T47D (cell line): ENCODE data around the gene DGKK.
A peak's percentile ranks its signal among the peaks of the same experiment; 100 is the strongest.

Experiments used
- DNase-seq, 2 experiments: peaks; one replicate each; pipeline versions ENCODE4 v3.0.0 to v3.0.0-alpha.2; 2011 to 2012; ENCODE audit warnings: low read depth in 1 of 2, low spot score in 1 of 2
- JUND ChIP-seq: IDR thresholded peaks from 2 replicates; pipeline ENCODE4 v1.6.1; 2012; ENCODE audit warnings: low read depth
- in situ Hi-C: cut with HindIII; loops from 2 replicates; pipeline ENCODE4 v1.10.0; 2016; ENCODE audit warnings: low sequenced_read_pairs, low pct_unique_long_range_greater_than_20kb

The DGKK gene

DNA sequence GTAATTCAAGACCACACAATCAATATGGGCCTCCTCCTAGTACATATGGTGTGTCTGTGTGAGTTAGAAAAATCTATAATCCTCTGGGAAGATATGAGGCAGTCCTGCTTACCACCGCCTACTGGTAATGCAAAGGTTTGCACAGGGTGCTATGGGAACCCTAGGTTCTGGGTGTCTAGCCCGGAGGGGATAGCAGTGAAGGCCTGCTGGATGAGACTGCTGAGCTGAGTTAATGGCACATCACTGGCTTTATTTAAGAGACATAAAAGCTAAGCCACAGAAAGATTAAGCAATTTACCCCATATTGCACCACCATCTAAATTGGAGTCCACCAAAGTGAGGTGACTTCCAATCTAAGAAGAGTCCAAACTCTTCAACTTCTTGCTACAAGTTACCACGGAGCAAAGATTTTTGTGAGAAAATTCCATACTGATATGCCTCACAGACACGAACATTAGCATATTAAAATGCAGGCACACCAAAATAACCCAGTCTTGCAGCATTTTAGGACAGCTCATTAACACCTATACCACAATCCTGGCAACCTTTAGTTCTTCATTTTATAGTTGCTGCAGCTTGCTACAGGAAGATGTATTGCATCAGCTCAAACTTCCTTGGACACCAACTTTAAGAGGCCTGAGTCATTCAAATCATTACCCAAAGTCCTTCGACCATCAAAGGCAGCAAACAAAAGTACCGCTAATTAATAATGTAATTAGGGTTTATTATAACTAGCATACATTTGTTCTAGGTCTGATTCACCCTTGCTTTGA, 13.7 kb downstream of the DGKK start:
- DNase-seq: no peak
- no peak for TF ChIP-seq JUND
- in situ Hi-C loops: no loop called here

DNA sequence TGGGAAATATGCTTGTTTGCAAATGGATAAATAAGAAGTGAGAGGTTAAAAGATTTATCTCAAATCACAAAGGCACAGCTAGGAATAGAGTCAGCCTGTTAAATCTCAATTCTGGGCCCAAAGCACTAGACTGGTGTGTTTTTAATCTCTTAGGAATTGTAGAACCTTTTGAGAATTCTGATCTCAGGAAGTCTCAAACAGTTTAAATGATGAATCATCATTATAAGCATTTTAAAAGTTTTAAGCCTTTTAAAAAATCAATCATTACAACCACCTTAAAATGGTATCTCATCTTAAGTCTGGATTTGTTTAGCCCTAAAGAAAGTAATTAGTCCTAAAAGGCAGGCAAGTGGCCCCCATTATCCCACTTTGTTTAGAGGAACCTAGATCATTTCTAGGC, 17.8 kb downstream of the DGKK start:
- in situ Hi-C loops: no loop called here
- TF ChIP-seq JUND: no peak
- no peak for DNase-seq

DNA sequence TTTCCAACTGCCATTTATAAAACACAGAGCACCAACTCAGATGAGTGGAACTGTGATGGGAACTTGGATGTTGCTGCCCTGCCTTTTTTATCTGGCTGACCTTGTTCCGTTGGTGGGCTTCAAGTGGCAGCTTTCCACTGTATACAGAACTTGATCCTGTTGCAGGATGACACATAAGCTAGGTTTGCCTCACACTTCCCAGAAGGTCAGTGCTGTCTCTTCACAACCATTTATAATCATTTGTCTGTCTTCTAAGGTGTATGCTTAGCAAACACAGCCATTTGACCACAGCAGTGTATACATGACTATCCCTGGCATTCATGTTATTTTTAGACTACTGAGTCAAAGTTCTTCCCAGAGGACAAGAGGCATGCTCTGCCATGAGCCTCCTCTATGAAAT, 20.3 kb downstream of the DGKK start:
- in situ Hi-C loops: no loop called here
- TF ChIP-seq JUND: no peak
- DNase-seq: no peak

DNA sequence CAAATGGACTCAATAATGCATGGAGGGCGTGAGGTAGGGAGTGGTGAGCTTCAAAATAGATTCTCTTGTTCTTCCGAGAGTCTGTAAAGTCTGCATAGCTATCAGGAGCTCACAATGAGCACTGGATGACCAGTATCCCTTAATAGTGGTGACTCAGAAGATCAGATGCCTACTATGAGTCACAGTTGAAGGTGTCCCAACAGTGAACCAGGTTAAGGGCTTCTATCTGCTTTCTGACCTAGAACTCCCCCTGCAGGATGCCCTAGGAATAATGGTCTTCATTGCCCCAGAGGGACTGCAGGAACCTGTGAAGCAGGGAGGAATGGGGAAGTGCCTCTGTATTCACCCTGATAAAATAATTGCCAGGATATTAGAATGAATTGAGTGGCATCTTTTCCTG, 22.1 kb downstream of the DGKK start:
- in situ Hi-C loops: no loop called here
- TF ChIP-seq JUND: no peak
- DNase-seq: peak in 1 of 2 experiments; percentile 51

DNA sequence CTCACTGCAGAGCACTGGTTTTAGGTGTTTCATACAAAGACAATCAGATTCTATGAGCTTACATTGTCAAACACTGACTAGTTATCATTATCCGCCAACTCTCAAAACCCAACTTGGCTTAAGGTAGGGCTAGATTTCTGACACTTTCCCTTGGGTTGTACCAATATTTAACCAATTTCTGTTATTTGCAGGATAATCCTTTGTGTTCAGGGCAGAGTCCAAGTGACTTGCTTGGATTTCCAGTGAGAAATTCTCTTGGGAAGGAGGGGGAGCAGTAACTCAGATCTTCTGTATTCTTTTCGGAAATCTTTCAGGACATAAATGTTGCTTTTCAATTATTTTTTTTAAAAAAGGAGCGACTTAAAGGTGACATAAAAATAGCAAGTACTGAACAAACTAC, 23.1 kb downstream of the DGKK start:
- no peak for TF ChIP-seq JUND
- in situ Hi-C loops: no loop called here

GRCh38 chrX:50442426-50443116, 28.1 kb downstream of the DGKK start:
- no peak for TF ChIP-seq JUND
- in situ Hi-C loops: no loop called here
- DNase-seq: no peak

More for the DNA sequence above, 23.1 kb downstream of the DGKK start:
- no peak for DNase-seq

DNA sequence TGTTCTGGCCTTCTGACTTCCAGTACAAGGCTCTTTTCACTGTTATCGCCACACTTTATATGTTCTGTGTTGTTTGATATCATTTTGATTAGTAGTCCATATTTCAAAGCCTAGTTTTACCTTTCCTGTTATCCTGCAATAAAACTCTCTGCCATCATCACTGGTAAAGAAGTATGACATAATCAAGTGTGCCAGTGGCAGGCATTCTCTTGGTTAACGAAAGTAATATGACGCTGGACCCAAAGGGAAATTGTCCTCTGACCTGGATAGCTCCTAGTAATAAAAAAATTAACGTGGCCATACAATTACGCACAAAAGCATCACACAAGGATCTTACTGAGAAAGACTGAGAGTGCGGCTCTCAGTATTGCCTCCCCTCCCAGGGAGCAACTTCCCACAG, 33.8 kb downstream of the DGKK start:
- in situ Hi-C loops: no loop called here
- no peak for TF ChIP-seq JUND
- DNase-seq: no peak

- in situ Hi-C loops: no loop called here
Observed at GRCh38 chrX:50432829-50433289, 37.8 kb downstream of the DGKK start.

GRCh38 chrX:50431623-50432022, 39.0 kb downstream of the DGKK start:
- no peak for DNase-seq
- in situ Hi-C loops: no loop called here
- no peak for TF ChIP-seq JUND

More at GRCh38 chrX:50432829-50433289, 37.8 kb downstream of the DGKK start:
- TF ChIP-seq JUND: no peak
- no peak for DNase-seq

DNA sequence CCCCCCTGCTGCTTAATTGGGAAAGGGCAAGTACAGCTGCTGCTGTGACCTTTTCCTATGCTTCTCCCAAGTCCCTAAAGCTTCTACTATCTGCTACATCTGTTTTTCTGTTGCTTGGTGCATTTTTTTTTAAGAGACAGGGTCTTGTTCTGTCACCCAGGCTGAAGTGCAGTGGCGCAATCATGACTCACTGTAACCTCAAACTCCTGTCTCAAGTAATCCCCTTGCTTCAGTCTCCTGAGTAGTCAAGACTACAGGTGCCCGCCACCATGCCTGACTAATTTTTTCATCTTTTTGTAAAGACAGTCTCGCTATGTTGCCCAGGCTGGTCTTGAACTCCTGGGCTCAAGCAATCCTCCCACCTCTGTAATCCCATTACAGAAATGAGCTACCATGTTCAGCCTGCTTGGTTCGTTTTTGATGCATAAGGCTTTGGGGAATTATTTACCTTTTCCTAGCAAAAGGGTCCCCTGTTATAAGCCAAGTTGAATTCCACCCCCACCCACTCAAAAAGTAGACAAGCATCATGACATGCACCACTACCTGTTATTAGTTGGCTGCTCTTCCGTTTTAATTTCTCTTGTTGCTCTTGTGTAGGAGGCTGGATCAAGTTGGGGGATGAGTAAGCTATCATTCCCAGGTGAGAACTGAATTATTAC, 39.6 kb downstream of the DGKK start:
- no peak for DNase-seq
- TF ChIP-seq JUND: no peak
- in situ Hi-C loops: no loop called here

DNA sequence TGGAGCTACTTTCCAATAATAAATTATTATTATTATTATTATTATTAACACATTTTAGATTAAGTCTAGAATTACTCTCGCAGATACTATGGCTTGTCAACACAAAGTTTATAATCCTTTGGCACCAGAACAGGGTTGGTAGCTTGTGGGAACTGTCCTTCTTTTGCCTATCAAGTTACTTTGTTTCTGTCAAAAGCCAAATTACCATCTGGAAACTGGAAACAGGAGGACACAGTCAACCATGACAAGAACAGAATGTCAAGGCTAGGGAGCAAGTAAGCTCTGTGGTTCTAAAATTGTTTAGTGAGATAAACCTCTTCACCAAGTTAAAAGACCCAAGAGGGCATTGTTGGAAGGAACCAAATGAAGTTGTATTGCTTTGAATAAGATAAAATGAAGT, 42.5 kb downstream of the DGKK start:
- no peak for TF ChIP-seq JUND
- in situ Hi-C loops: no loop called here
- DNase-seq: no peak

- in situ Hi-C loops: no loop called here
- TF ChIP-seq JUND: no peak
- no peak for DNase-seq
Observed at GRCh38 chrX:50407976-50408375, 62.6 kb downstream of the DGKK start.

- no peak for TF ChIP-seq JUND
- peak in 1 of 2 experiments; percentile 30 for DNase-seq
- in situ Hi-C loops: no loop called here
Observed at GRCh38 chrX:50403903-50404302, 66.7 kb downstream of the DGKK start.
